HT1080 (cell line): ENCODE measurements around the gene HEMGN. TPM values are rescaled to one million over a fixed set of nuclear protein-coding genes. Genes with fewer than 3 reads are reported as not detected.
"Not testable (repeated sequence)": the region's sequence is repeated elsewhere in the genome, so short reads cannot be mapped to it uniquely, and the experiment has no call there.

ENCODE experiments used
- DNase-seq: peaks from one replicate; pipeline ENCODE4 v3.0.0-alpha.2; 2015; ENCODE audit warnings: low read depth
- total RNA-seq: library from RNA; depleted of rRNA; stranded (reverse); fragments of >200 nt; shearing (Covaris generic); gene quantifications from 2 replicates; pipeline ENCODE4 v1.2.3, GENCODE V29; 2014

HEMGN gene
- total RNA-seq, 1 experiment from 2014 or later: not detected

DNA sequence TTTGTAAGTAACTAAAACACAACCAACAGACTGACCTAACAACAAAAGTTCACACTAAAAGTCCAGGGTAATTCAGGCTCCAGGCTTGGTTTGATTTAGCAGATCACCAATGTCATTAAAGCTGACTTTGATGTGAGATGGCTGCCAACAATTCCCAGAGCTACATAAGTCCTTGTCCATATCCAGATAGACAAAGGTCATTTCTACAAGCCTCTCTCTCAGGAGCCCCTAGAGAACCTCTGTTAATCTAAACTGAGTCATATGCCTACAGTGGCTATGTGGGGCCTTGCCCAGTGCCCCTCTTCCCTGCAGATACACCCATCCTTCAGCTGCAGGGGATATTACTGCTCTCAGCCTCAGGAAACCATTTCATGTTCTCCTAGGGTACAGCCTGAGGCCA, 26.9 kb upstream of the HEMGN start:
- DNase-seq: no peak

DNA sequence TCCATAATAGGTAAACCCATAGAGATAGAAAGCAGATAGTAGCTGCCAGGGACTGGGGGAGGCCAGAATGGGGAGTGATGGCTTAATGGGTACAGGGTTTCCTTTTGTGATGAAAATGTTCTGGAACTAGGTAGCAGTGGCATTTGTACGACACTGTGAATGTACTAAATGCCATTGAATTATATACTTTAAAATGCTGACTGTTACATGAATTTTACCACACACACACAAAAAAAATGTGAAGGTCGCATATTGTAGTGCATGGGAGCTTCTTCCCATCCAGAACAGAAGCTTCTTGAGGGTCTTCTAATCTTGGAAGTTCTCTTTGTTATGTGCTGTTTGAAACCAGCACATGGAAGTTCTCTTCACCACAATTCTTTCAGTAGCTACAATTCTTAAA, 25.3 kb upstream of the HEMGN start:
- no peak for DNase-seq

DNA sequence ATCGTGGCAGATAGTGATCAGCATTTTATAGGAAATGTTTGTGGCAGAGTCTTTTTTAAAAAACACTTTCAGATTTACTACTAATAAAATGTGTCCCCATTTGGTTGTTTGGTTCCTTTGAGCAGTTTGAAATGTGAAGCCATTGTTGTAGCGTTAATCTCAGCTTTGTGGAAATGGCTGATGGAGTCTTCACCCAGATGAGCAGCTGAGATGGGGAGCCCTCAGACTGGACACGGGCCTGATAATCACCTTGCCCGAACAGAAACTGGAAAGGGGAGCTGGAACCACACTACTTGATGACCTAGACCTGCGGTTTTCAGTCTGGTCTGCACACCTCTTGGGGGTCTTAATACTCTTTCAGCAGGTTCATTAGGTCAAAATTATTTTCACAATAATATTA, 24.6 kb upstream of the HEMGN start:
- no peak for DNase-seq

DNA sequence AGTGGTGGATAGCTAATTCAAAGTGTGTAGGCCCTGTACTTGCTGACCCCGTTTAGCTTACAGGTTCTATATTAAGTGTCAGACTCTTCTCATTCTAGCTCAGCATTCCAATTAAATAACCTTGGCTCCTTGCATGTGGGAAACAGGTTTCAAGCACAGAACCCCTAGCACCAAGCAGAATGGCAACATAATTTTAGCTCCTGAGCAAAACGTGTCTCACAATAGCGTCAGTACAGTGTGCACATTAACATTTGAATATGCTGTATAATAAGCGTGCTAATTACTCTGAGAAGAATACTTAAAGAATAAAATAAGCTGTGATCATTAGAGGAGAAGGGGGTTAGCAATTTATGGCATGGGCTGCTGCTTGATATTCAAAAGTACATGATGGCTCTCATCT, 24.2 kb upstream of the HEMGN start:
- no peak for DNase-seq

DNA sequence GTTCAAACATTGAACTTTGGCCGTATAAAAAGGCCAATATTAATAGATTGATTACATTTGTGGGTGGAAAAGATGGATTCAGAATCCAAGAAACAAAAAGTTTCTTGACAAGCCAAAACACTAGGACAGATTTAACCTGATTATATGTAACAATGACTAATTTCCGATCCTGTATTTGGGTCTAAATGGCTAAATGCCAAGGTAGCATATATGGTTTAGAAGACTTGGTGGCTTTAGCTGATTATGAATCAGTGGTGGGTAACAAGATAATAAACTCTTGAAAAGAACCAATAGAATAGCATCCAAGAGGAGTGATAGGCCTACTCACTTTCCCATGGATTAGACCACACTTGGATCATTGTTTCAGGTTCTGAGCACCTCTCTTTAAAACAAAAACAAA, 23.4 kb upstream of the HEMGN start:
- peak; percentile 51 for DNase-seq

DNA sequence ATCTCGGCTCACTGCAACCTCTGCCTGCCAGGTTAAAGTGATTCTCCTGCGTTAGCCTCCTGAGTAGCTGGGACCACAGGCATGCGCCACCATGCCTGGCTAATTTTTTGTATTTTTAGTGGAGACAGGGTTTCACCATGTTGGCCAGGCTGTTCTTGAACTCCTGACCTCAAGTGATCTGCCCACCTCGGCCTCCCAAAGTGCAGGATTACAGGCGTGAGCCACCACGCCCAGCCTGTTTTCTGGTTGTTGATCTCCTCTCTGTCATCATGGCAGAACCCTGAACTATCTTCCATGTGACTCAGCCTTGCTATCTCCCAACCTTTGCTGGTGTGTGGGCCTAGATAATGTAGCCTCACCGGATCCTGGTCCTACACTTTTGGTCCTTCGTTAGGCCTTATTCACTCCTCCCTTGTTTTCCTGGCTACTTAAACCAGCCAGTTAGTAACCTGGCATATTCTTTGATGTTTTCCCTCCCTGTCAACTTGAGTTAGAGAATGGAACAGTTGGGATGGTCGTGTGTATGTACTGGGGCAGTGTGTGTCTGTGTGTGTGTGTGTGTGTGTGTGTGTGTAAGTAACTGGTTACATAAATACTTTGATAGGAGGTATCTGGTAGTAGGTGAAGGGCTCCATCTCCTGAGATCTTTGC, 22.8 kb upstream of the HEMGN start:
- not testable (repeated sequence) for DNase-seq

DNA sequence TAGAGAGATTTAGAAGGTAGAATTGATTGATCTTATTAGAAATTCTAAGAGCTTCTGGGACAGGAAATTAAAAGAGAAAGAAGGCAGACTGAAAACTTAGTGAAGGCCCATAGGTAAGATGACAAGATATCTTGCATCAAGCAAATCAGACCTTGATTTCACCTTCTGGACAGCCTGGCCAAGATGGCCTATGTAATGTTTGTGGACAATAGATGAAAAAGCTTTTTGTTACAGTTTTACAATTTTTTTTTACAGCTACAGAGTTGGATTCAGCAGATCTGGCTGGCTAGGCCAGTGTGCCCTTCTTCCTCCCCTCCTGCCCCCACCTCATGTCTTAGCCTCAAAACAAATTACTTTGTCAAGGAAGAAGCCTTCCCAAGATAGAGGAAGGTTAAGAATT, 21.6 kb upstream of the HEMGN start:
- no peak for DNase-seq

DNA sequence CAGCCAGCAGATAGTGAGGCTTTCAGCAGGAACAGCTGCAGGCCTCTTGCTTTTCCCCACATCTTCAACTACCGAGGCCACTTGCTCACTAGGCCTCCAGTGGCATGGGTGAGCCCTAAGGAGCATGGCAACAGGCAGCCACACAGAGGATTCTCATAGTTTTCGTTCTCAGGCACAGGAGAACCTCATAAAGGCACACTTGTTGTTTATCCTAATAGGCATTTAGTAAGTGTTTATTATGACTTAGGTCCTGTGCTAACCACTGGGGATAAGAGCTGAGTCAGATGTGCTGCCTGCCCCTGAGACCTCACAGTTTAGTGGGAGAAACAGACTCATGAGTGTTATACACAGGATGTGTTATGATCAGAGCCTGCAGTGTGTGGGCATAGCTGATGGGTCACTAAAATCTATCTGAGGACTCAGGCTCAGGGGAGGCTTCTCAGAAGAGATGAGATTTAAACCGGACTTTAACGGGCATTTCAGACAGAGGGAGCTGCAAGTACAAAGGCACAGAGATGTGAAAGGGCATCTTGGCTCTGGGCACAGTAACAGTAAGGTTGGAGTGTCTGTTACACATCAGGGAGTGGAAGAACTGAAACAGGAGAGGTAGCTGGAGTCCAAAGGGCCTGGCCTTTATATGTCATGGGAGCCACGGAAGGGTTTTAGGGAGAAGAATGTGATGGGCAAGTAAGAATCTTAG, 21.0 kb upstream of the HEMGN start:
- DNase-seq: peak; percentile 69

DNA sequence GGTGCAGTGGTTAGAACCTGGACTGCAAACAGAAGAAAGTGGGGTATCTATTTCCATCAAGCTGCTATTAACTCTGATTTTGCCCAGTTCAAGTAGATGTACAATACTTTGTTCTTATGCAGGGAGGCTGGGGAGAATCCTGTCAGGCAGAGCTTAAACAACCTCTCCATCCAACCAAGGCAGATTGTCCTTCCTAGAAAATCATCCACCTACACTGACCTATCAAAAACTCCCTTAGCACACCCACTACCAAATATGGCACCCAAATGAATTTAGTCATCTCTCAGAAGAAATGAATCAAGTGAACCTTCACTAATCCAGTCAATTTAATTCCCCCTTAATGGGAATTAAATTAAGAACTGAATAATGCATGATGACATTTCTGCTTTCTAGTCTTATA, 18.4 kb upstream of the HEMGN start:
- DNase-seq: no peak

DNA sequence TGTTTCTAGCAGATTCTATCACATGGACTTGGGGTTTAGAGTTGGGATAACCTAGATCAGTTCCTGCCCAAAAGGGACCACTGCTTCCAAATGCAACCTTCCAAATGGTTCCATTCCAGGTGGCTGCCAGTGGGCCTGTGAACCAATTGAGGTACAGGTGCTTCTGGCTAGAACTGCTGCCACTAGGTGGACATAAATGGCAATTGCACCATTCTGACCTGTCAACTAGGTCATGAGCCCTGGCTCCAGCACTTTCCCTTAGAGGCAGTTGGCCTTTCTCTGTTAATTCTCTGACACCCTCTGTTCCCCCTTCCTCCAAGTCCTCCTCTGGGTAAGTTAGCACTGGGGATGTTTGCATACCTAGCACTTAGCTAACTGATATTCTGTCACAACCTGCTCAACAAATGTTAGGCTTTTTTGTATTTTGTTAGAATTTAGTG, 16.6 kb upstream of the HEMGN start:
- peak; percentile 18 for DNase-seq

DNA sequence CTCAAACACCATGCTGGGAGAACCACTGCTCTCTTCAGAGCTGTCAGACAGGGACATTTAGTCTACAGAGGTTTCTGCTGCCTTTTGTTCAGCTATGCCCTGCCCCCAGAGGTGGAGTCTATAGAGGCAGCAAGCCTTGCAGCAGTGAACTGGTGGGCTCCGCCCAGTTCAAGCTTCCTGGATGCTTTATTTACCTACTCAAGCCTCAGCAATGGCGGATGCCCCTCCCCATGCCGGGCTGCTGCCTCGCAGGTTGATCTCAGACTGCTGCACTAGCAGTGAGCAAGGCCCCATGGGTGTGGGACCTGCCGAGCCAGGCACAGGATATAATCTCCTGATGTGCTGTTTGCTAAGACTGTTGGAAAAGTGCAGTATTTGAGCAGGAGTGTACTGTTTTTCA, 12.9 kb upstream of the HEMGN start:
- peak; percentile 17 for DNase-seq

DNA sequence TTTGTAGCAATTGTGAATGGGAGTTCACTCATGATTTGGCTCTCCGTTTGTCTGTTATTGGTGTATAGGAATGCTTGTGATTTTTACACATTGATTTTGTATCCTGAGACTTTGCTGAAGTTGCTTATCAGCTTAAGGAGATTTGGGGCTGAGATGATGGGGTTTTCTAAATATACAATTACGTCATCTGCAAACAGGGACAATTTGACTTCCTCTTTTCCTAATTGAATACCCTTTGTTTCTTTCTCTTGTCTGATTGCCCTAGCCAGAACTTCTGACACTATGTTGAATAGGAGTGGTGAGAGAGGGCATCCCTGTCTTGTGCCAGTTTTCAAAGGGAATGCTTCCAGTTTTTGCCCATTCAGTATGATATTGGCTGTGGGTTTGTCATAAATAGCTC, 9.1 kb upstream of the HEMGN start:
- DNase-seq: not testable (repeated sequence)

DNA sequence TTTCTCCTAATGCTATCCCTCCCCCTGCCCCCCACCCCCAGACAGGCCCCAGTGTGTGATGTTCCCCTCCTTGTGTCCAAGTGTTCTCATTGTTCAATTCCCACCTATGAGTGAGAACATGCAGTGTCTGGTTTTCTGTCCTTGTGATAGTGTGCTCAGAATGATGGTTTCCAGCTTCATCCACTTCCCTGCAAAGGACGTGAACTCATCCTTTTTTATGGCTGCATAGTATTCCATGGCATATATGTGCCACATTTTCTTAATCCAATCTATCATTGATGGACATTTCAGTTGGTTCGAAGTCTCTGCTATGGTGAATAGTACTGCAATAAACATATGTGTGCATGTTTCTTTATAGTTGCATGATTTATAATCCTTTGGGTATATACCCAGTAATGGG, 7.5 kb upstream of the HEMGN start:
- not testable (repeated sequence) for DNase-seq

DNA sequence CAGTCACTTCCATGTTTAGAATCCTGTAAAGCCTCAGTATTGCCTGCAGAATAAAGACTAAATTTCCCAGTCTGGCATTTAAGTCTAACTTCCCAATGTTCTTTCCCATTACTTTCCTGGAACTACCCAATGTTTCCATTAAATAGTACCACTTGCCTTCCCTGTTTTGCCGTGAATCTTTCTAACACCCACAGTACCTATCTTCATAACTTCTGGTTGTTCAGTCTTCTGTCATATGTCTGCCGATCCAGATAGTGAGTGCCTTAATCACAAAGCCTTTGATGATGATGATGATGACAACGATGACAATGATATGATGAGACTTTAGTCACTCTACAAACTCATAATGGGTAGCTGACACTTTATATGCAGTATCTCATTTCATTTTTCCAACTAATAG, 6.6 kb upstream of the HEMGN start:
- no peak for DNase-seq

DNA sequence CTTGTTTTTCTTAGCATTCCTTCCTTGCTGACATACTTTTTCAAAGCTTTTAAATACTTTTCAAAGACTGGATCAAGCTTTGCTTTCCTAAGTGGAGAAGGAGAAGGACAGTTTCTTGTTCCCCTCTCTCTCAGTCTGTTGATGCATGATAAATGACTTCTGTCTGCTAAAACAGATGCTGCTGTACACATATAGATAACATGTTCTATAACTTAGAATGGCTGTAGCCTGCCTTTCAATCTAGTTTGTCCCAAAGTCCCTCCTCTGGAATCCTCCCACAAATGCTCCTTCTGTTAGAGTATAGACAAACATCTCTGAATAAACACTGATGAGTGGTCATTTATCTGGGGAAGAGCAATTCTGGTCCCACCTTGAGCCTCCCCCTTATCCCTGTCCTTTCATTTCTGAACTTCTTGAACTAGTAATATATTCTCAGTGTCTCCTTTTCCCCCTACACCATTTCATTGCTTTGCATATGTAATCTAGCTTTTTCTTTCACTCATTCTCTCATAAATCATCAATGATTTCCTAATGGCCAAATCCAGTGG, 5.4 kb upstream of the HEMGN start:
- DNase-seq: no peak

DNA sequence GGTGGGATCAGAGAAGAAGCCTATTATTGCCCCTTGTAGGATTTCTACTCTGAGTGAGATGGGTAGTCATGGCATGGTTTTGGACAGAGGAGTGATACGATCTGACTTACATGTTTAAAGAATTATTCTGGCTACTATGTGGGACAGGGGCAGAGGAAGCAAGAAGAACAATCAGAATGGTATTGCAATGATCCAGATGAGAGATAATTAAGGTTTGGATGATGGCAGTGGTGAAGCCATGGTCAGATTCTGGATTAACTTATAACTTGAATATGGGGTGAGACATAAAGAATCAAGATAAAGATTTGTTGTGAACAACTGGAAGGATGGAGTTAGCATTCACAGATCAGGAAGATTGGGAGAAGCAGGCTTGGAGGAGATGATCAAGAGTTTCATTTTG, 3.4 kb upstream of the HEMGN start:
- DNase-seq: no peak

DNA sequence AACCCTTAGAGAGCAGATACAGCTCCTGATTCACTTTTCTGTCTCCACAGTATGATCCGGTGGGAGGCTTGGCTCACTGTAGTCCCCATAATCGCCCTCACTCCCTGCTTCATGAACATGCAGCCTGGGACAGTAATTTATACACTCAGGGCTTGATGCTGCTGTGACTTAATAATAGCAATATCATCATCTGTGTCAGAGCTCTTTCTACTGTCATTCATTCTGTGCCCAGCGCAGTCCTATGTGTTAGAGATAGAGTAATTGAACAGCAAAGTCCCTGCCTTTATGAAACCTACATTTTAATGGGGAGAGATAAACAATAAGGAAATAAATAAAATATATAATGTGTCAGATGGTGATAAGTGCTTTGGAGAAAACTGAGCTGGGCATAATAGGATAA, 2.8 kb upstream of the HEMGN start:
- DNase-seq: no peak

DNA sequence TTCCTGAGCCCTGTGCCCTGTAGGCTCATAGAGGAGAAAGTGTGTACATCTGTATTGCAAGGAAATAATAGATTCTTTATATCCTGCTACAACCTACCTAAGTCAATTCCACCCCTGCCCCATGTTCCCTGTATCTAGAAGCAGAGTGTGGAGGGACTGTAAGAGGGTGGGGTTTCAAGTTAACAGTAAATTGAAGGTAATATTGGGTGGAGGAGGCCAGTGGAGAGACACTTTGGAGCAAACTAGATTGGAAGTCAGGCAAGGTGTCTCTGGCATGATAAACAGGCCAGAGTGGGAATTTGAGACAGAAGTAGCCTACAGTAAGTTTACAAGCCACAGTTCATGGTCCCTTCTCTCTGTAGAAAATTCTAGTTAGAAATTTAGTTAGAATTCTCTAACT, 2.3 kb upstream of the HEMGN start:
- no peak for DNase-seq

DNA sequence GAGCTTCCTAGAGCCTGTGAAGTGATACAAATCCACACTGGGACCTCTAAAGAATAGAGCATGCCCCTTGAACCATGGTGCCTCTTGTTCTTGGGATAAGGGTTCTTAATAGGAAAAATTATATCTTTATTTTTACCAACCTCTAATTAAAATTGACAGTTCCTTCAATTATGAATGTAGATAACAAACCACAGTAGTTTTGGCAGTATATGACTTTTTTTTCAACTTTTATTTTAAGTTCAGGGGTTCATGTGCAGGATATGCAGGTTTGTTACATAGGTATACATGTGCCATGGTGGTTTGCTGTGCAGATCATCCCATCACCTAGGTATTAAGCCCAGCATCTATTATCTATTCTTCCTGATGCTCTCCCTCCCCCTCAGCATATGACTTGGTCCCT, 974 bp downstream of the HEMGN start:
- DNase-seq: no peak

DNA sequence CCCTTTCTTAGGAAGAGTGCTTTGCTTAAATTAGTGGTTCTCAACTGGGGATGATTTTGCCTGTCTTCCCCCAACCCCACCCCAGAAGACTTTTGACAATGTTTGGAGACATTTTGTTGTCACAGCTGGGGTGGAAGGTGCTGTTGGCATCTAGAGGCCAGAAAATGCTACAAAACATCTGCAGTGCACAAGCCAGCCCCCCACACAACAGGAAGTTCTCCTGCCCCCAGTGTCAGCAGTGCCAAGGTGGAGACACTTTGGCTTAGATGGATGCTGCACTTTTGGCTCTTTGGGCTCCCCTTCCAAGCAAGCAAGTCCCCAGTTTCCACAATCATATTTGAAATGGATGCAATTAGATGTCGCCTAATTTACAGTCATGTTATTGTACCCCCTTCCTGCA, 2.7 kb downstream of the HEMGN start:
- DNase-seq: no peak

DNA sequence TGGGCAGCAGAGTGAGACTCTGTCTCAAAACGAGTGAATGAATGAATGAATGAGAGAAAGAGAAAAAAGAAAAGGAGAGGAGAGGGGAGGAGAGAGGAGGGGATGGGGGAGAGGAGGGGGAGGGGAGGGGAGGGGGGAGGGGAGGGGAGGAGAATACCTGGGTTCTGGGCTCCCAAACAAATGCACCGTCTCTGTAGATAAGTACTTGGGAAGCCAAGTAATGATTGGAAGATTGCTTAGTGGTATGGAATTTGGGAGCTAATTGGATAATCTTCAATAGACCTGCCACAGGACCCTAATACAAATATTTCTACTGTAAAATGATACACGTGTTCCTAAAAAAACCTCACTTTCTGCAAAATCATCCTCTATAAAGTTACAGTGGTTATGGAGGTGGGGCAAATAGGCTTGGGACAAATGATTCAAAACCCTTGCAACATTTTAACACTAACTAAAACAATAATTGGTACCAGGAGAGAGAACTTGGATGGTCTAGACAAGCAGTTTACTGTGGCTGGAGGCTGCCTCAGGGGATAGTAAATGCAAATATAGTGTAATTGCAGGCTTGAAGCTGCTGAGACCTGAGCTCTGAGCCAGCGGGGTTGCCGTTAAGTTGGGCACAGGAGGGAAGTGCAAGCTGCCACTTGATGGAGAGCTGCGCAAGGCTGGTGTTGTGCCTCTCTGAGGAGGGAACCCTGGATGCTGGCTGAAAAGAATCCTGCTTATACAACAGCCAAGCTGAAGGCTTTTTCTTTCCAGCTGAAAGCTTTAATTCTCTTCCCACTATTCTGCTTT, 3.5 kb downstream of the HEMGN start:
- no peak for DNase-seq

DNA sequence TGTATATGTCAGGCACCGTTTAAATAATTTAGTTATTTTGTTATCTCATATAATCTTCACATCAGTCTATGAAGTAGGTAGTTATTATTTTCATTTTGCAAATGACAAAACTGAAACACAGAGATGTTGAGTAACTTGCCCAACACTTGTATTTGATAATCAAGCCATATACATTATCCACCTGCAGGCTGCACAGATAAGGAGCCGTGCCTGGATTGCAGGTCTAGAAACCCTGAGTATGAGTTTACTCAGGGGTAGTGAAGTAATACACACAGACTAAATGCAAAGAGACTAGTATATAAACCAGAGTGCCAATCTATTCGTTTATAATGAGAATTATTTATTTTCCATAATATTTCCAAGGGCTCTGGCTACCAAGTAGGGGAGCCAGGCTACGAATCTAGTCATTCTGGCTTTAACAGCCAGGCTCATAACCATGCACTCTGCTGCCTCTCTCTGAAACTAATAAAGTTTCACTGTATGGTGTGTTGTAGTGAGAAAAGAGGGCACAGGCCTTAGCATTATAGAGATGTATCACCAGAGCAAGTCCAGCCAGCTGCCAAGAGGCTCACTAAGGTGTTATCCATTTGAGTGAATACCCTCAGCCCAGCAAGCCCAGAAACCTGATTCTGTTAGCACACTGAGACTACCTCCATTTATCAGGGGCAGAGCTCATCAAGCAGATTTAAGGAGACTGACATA, 4.5 kb downstream of the HEMGN start:
- DNase-seq: no peak
